ENCODE results near the gene HSBP1.

The HSBP1 gene

DNA sequence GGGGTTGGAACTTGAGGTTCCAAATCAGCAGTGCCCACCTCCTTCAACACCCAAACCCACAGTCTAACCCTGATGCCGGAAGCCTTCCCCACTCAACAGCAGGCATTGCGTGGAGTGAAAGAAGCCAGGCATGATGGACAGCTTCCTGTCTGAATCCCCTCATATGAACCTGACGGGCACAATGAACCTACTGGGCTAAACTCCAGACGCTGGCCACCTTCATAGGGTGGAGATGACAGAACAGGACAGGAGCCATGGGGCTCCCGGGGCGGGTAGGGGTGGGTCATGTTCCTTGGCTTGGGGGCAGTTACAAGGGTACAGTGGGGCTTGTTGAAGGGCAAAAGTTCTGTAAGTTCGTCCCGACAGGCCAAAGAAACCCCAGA, 460 bp upstream of the HSBP1 start:
- CTCF ChIA-PET: no interaction called here
- TF ChIP-seq, protein P1, sequence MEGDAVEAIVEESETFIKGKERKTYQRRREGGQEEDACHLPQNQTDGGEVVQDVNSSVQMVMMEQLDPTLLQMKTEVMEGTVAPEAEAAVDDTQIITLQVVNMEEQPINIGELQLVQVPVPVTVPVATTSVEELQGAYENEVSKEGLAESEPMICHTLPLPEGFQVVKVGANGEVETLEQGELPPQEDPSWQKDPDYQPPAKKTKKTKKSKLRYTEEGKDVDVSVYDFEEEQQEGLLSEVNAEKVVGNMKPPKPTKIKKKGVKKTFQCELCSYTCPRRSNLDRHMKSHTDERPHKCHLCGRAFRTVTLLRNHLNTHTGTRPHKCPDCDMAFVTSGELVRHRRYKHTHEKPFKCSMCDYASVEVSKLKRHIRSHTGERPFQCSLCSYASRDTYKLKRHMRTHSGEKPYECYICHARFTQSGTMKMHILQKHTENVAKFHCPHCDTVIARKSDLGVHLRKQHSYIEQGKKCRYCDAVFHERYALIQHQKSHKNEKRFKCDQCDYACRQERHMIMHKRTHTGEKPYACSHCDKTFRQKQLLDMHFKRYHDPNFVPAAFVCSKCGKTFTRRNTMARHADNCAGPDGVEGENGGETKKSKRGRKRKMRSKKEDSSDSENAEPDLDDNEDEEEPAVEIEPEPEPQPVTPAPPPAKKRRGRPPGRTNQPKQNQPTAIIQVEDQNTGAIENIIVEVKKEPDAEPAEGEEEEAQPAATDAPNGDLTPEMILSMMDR (conservative IDR thresholded peaks at IDR 0.05; ENCODE audit: low read depth): no peak
- peak overlapping the region; percentile 69 for H3K27ac ChIP-seq
- POLR2A ChIA-PET (ENCODE audit: low non-redundant PET): interaction anchor here (0.7 kb wide), 1 partner anchor 1104 kb away, joined by 4 read pairs; no protein-coding TSS in a partner anchor
- DNase-seq (ENCODE audit: low spot score): no peak

DNA sequence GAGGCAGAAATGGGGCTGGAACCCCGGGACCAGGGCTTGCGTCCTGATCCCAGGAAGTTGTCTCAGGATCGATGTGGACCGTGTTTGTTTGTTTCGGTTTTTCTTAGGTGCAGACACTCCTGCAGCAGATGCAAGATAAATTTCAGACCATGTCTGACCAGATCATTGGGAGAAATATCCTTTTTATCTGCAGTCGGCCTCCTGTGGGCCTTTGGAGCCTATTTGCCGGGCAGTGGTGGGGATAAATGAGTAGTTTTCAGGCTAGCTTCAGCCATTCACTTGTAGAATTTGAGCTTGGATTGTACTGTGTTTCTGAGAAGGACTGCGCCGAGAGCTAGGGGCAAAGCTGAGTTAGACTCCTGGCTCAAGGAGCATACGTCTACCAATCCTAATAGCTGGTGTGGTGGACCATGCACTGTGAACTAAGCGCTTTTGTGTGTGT, 816 bp downstream of the HSBP1 start:
- DNase-seq (ENCODE audit: low spot score): no peak
- ChIA-PET CTCF (interaction anchor here (0.6 to 0.7 kb wide), 2 partner anchors 348 to 1141 kb away, joined by 3 read pairs; no protein-coding TSS in a partner anchor), POLR2A (ENCODE audit: low non-redundant PET) (no interaction called here)
- peak overlapping the region; percentile 69 for H3K27ac ChIP-seq
- TF ChIP-seq, protein P1 (conservative IDR thresholded peaks at IDR 0.05; ENCODE audit: low read depth): no peak

DNA sequence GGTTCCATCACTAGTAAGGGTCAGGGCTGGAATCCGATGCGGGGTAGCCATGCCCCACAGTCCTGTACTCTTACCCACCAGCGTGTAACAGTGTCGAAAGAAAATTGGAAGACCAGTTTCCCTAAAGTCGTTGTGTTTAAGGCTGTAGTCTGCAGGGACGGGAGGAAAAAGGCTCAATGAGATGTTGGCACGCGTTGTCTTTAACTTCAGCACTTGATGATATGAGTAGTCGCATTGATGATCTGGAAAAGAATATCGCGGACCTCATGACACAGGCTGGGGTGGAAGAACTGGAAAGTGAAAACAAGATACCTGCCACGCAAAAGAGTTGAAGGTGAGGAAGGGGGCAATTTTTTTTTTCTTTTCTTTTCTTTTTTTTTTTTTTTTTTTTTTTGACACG, 1.3 kb downstream of the HSBP1 start:
- ChIA-PET CTCF (interaction anchor here (0.6 kb wide), 1 partner anchor 1142 kb away, joined by 3 read pairs; no protein-coding TSS in a partner anchor), POLR2A (ENCODE audit: low non-redundant PET) (interaction anchor here (0.6 kb wide), 1 partner anchor 120 kb away, joined by 4 read pairs; no protein-coding TSS in a partner anchor)
- no peak overlapping the region for H3K27ac ChIP-seq
- TF ChIP-seq, protein P1 (conservative IDR thresholded peaks at IDR 0.05; ENCODE audit: low read depth): no peak
- DNase-seq (ENCODE audit: low spot score): no peak

DNA sequence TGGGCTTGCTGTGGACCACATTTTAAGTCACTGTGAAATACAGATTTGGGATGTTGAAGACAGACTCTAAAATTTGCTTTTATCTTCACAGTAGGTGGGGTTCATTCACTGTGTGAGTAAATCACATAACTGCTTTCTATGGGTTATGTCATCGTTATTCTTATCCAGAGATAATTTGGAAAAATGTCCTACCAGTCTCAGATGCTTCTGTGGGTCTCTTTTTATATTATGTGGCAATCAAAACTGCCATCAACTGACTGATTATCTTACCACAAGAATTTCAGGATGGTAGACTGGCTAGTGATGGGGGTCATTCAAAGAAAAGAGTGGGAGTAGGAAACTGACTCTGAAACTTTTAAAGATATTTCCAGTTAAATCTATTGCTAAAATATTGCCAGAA, 3.1 kb downstream of the HSBP1 start:
- TF ChIP-seq, protein P1 (conservative IDR thresholded peaks at IDR 0.05; ENCODE audit: low read depth): no peak
- ChIA-PET CTCF (no interaction called here), POLR2A (ENCODE audit: low non-redundant PET) (no interaction called here)
- DNase-seq (ENCODE audit: low spot score): no peak
- H3K27ac ChIP-seq: no peak overlapping the region

DNA sequence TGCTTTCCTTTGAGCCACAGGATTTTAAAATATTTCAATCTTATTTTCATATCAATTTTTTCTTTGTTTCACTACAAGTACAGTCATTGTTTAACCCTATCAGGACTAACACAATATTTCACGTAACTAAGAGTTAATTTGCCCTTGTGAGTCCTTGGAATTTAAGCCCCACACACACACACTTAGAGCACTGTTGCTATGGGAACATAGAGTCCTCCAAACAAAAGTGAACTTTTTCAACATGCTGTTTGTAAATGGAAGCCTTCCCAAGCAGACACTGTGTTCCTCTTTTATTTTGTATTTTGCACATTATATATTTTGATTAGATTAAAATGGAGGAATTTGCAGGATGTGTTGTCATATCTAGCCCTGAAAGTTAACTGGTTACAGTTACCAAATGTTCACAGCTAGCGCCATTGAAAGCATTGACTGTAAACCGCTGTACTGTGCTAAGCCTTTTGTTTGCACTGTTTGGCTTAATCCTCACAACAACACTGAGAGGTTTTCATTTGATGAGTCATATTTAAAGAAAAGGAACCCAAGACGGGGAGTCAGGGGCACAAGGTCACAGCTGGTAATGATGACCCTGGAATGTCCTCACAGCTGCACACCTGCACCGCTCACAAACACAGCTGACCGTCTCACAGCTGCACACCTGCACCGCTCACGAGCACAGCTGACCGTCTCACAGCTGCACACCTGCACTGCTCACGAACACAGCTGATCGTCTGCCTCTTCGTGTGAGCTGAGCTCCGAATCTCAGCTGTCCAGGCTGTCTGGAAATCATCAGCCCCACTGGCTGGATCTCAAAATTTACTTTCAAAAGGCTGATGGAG, 6.3 kb downstream of the HSBP1 start:
- CTCF ChIA-PET: interaction anchor here (0.9 kb wide), 1 partner anchor 11 kb away, joined by 4 read pairs; no protein-coding TSS in a partner anchor
- TF ChIP-seq, protein P1 (conservative IDR thresholded peaks at IDR 0.05; ENCODE audit: low read depth): no peak
- H3K27ac ChIP-seq: peak overlapping the region; percentile 55
- POLR2A ChIA-PET (ENCODE audit: low non-redundant PET): no interaction called here
- peak; percentile 24 for DNase-seq (ENCODE audit: low spot score)

DNA sequence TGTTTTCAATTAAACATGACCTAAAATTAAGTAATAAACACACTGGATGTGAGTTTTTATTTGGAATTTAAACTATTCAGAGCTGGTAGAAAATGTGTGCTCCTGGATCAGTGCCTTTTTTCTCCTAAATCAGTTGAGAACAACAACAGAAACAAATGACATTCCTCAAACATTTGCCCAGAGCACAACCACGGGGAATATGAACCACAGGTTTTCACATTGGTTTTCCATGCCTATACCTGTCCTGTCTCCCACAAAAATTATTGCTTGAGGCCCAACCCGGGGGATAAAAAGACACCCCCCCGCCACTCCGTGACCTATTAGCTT, 6.8 kb downstream of the HSBP1 start:
- CTCF ChIA-PET: interaction anchor here (0.9 kb wide), 1 partner anchor 10 kb away, joined by 4 read pairs; no protein-coding TSS in a partner anchor
- H3K27ac ChIP-seq: peak overlapping the region; percentile 55
- DNase-seq (ENCODE audit: low spot score): no peak
- POLR2A ChIA-PET (ENCODE audit: low non-redundant PET): no interaction called here
- TF ChIP-seq, protein P1 (conservative IDR thresholded peaks at IDR 0.05; ENCODE audit: low read depth): no peak
